T47D (cell line): ENCODE measurements around the gene LRP4.
"Not testable (repeated sequence)": the region's sequence is repeated elsewhere in the genome, so short reads cannot be mapped to it uniquely, and the experiment has no call there.

Experiments
- DNase-seq, 2 experiments: peaks; one replicate each; pipeline versions ENCODE4 v3.0.0 to v3.0.0-alpha.2; 2011 to 2012; ENCODE audit warnings: low read depth in 1 of 2, low spot score in 1 of 2
- JUND ChIP-seq: IDR thresholded peaks from 2 replicates; pipeline ENCODE4 v1.6.1; 2012; ENCODE audit warnings: low read depth
- in situ Hi-C: cut with HindIII; loops from 2 replicates; pipeline ENCODE4 v1.10.0; 2016; ENCODE audit warnings: low sequenced_read_pairs, low pct_unique_long_range_greater_than_20kb

LRP4 gene

DNA sequence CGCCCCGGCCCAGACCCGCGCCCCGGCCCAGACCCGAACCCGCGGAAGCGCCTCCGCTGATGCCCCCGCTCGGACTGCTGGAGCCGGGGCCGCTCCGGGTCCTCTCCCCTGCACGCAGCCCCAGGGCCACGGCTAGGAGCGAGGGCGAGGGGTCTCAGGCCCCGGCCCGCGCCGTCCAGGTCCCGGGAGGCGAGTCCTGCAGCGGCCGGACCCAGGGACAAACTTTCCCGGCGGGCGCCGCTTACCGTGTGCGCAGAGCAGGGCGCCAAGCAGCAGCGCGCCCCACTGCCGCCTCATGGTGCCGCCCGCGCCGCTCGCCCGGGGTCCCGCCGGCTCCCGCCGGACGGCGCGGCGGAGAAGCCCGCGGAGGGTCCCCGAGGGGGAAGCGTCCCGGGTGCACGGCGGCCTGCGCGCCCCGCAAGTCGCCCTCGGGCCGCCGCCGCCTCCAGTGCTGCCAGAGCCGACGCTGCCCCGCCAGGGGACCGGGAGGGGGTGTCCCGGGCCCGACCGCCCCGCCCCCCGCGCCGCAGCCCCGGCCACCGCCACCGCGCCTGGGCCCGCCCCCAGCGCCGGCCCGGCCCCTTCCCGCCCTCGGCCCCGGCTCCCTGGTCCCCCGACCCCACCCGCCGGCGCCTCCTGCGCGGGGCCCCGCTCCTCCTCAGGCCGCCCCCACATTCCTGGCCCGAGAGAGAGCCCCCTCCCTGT lies at the start of gene LRP4:
TSS of gene LRP4 (minus strand) at position 468 of the 705 bp plus-strand sequence. CDS start at position 297, 171 bp downstream.
- in situ Hi-C loops, result no loop called here
- TF ChIP-seq JUND, result no peak
- DNase-seq, result peak; percentile 33 to 64

GRCh38 chr11:46967962-46968361 lies 49.6 kb upstream of the LRP4 start:
- in situ Hi-C loops, result no loop called here
- DNase-seq, result no peak
- TF ChIP-seq JUND, result no peak

- no peak for TF ChIP-seq JUND
- in situ Hi-C loops, result no loop called here
- DNase-seq, result no peak
Observed at GRCh38 chr11:46966773-46967172, 48.4 kb upstream of the LRP4 start.

DNA sequence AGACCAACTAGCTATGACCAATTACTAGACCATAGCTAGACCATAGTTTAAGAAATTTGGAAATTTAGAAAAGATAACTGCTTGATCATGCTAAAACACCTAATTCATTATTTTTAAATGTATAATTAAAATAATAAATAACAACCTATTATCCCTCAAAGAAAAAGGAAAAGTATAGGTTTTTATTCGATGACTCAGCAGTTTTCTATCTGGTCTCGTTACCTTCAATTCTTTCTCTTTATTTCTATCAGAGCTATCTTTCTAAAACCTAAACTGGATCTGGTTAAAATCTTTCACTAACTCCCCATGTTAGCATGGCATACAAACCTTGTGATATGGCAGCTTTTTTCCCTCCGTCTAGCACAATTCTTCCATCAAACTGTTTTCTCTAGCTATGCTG lies 45.5 kb upstream of the LRP4 start:
- DNase-seq, result no peak
- in situ Hi-C loops, result no loop called here
- no peak for TF ChIP-seq JUND

DNA sequence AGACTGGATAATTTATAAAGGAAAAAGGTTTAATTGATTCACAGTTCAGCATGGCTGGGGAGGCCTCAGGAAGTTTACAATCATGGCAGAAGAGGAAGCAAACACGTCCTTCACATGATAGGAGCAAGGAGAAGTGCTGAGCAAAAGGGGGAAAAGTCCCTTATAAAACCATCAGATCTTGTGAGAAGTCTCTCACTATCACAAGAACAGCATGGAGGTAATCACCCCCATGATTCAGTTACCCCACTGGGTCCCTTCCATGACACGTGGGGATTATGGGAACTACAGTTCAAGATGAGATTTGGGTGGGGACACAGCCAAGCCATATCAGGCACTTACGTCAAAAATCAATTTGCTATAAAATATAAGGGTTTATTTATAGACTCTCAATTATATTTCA lies 43.5 kb upstream of the LRP4 start:
- DNase-seq, in situ Hi-C loops: not testable (repeated sequence)

DNA sequence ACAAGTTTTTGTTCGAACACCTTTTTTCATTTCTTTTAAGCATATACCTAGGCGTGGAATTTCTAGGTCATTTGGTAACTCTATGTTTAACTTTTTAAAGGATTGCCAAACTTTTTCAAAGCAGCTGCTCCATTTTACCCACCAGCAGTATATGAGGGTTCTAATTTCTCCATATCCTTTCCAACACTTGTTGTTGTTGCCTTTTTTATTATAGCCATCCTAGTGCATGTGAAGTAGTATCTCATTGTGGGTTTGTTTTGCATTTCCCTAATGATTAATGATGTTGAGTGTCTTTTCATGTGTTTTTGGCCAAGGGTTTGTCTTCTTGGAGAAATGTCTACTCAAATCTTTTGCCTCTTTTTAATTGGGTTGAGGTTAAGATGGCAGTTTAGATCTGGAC lies 42.7 kb upstream of the LRP4 start:
- DNase-seq, result no peak
- no peak for TF ChIP-seq JUND
- in situ Hi-C loops, result no loop called here

DNA sequence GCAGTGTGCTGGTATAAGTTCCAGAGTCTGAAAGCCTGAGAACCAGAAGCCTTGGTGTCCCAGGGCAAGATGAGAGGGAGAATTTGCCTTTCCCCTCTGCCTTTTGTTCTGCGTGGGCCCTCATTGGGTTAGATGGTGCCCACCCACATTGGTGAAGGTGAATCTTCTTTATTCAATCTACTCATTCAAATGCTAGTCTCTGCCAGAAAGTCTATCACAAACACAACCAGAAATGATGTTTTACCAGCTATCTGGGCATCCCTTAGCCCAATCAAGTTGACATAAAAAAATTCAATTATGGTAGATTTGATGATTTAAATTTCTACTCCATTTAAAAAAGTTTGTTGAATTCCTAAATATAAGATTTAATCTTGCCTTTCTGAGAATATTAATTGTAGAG lies 40.4 kb upstream of the LRP4 start:
- in situ Hi-C loops, result no loop called here
- no peak for DNase-seq
- TF ChIP-seq JUND, result no peak

- TF ChIP-seq JUND, result no peak
- no peak for DNase-seq
- in situ Hi-C loops, result no loop called here
Observed at GRCh38 chr11:46953093-46953492, 34.7 kb upstream of the LRP4 start.

GRCh38 chr11:46952553-46952952 lies 34.2 kb upstream of the LRP4 start:
- TF ChIP-seq JUND, result no peak
- no peak for DNase-seq
- in situ Hi-C loops, result no loop called here

GRCh38 chr11:46951864-46952263 lies 33.5 kb upstream of the LRP4 start:
- in situ Hi-C loops, result no loop called here
- DNase-seq, result no peak
- TF ChIP-seq JUND, result no peak

- DNase-seq, result no peak
- TF ChIP-seq JUND, result no peak
- in situ Hi-C loops, result no loop called here
Observed at GRCh38 chr11:46949297-46949696, 30.9 kb upstream of the LRP4 start.

- no peak for TF ChIP-seq JUND
- DNase-seq, result no peak
- in situ Hi-C loops, result no loop called here
Observed at GRCh38 chr11:46948378-46949131, 30.2 kb upstream of the LRP4 start.

GRCh38 chr11:46947399-46948077 lies 29.2 kb upstream of the LRP4 start:
- TF ChIP-seq JUND, result no peak
- in situ Hi-C loops, result no loop called here
- DNase-seq, result no peak
